HFFc6 (cell line): Measurements from ENCODE around the gene MANEAL. TPM values are rescaled to one million over a fixed set of nuclear protein-coding genes. Genes with fewer than 3 reads are reported as not detected.

ENCODE experiments used
- DNase-seq: peaks from one replicate; pipeline ENCODE4 v3.0.0-alpha.2; 2018
- H3K27ac Mint-ChIP-seq: 2 replicates; pipeline ENCODE4 v1.8.0; 2020; ENCODE audit warnings: mild to moderate bottlenecking, mixed read lengths
- H3K27me3 Mint-ChIP-seq: 2 replicates; pipeline ENCODE4 v1.8.0; 2021; ENCODE audit warnings: mild to moderate bottlenecking, moderate library complexity, mixed read lengths; ENCODE audit not compliant: insufficient read depth
- H3K36me3 Mint-ChIP-seq: 2 replicates; pipeline ENCODE4 v1.8.0; 2021; ENCODE audit warnings: low read depth, mixed read lengths
- H3K4me1 Mint-ChIP-seq: 2 replicates; pipeline ENCODE4 v1.8.0; 2020; ENCODE audit warnings: low read depth, mixed read lengths
- H3K4me3 Mint-ChIP-seq: 2 replicates; pipeline ENCODE4 v1.8.0; 2020; ENCODE audit warnings: mild to moderate bottlenecking, moderate library complexity, mixed read lengths
- H3K9me3 Mint-ChIP-seq: 2 replicates; pipeline ENCODE4 v1.8.0; 2020; ENCODE audit warnings: mild to moderate bottlenecking, mixed read lengths
- CTCF ChIP-seq: fragments of 200-600 bp; sonication (generic); IDR thresholded peaks from 2 replicates; pipeline ENCODE4 v1.5.0; 2021; ENCODE audit warnings: antibody characterized with exemption, mild to moderate bottlenecking
- total RNA-seq, 6 experiments: library from RNA; stranded (reverse); fragmentation: NEBNext Ultra II Directional; extraction: Animal tissue kit (Norgen Biotek cat#: 25700); gene quantifications; 2 replicates in 1 of 6; 3 replicates in 5 of 6; pipeline ENCODE4 v1.2.3, GENCODE V29; 2021

MANEAL gene
- total RNA-seq, 6 experiments from 2014 or later = 9.5 to 11.1 (median 9.9) TPM

- Mint-ChIP-seq H3K27me3 (no peaks in the 10 kb centered on the region; the same call in 1 of the 2 replicates), H3K4me1 (peaks cover 9% of the 10 kb centered on the region), H3K9me3 (no peaks in the 10 kb centered on the region), H3K4me3 (no peak overlapping the region), H3K36me3 (peaks cover 38% of the 10 kb centered on the region), H3K27ac (no peak overlapping the region)
- no peak for TF ChIP-seq CTCF
- no peak for DNase-seq
These were observed 30.4 kb downstream of the MANEAL start for GRCh38 chr1:37824001-37824400.

- no peaks in the 10 kb centered on the region; the same call in 1 of the 2 replicates for H3K27me3 Mint-ChIP-seq
- TF ChIP-seq CTCF = no peak
- H3K9me3 Mint-ChIP-seq = no peaks in the 10 kb centered on the region
- no peak overlapping the region for H3K4me3 Mint-ChIP-seq
- H3K36me3 Mint-ChIP-seq = peaks cover 36% of the 10 kb centered on the region
- no peak overlapping the region for H3K27ac Mint-ChIP-seq
- peaks cover 9% of the 10 kb centered on the region for H3K4me1 Mint-ChIP-seq
- no peak for DNase-seq
These were observed 31.9 kb downstream of the MANEAL start for GRCh38 chr1:37825506-37825905.

DNA sequence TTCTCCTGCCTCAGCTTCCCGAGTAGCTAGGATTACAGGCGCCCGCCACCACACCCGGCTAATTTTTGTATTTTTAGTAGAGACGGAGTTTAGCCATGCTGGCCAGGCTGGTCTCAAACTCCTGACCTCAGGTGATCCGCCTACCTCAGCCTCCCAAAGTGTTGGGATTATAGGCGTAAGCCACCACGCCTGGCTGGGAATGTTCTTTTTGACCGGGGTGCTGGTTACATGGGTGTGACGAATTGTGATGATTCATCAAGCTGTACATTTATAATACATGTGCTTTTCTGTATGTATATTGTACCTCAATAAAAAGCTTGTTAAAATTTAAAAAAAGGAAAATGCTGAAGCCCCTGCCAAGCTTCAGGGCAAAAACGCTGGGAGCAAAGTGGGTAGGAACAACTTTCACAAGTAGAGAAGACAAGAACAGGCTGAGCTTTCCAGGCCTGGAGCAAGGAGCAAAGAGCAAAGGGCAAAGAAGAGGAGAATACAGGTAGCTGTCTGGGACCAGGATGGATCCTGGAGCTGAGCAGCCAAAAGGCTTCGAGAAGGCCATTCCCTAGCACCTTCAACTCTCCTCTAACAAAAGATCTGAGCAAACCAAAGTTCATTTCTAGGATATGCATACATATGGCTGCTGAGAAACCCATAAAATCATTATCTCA, 34.9 kb downstream of the MANEAL start:
- TF ChIP-seq CTCF = no peak
- Mint-ChIP-seq H3K36me3 (peaks cover 39% of the 10 kb centered on the region), H3K9me3 (no peaks in the 10 kb centered on the region), H3K27me3 (no peaks in the 10 kb centered on the region), H3K27ac (no peak overlapping the region), H3K4me3 (no peak overlapping the region), H3K4me1 (peaks cover 6% of the 10 kb centered on the region)
- DNase-seq = no peak

GRCh38 chr1:37831109-37831508, 37.5 kb downstream of the MANEAL start:
- H3K27me3 Mint-ChIP-seq = no peaks in the 10 kb centered on the region
- H3K4me1 Mint-ChIP-seq = no peaks in the 10 kb centered on the region
- peaks cover 48% of the 10 kb centered on the region for H3K36me3 Mint-ChIP-seq
- no peak for TF ChIP-seq CTCF
- H3K4me3 Mint-ChIP-seq = no peak overlapping the region
- no peak for DNase-seq
- no peaks in the 10 kb centered on the region for H3K9me3 Mint-ChIP-seq
- no peak overlapping the region for H3K27ac Mint-ChIP-seq

DNA sequence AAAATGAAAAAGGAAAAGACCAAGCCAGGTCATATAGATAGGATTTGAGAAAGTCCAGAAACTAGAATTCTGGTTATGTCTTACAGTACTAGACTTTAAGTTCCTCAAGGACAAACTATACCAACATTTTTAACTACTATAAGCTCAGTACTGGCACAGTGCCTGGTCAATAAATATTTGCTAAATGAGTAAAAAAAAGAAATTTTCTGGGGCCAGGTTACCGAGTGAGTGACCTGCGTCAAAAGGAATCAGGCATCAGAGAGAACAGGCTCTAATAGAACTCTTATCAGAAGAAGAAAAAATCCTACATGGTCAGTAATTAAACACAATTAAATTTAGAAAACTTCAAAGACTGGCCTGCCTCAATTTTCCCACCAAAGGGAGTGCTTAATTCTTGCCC, 38.2 kb downstream of the MANEAL start:
- no peak for TF ChIP-seq CTCF
- H3K4me1 Mint-ChIP-seq = no peaks in the 10 kb centered on the region
- no peak overlapping the region for H3K27ac Mint-ChIP-seq
- no peaks in the 10 kb centered on the region for H3K27me3 Mint-ChIP-seq
- peaks cover 49% of the 10 kb centered on the region for H3K36me3 Mint-ChIP-seq
- H3K9me3 Mint-ChIP-seq = no peaks in the 10 kb centered on the region
- DNase-seq = no peak
- H3K4me3 Mint-ChIP-seq = no peak overlapping the region
